Omental fat pad (tissue), 4 donors: ENCODE data around the gene SERPINB5. TPM values are rescaled to one million over a fixed set of nuclear protein-coding genes. Genes with fewer than 3 reads are reported as not detected.

Source experiments
- ATAC-seq: fragments of 150-250 bp; one replicate; pipeline ENCODE4 v1.9.1; 2016; ENCODE audit warnings: mild to moderate bottlenecking, moderate library complexity; ENCODE audit not compliant: low FRiP score
- DNase-seq: peaks from one replicate; pipeline ENCODE4 v3.0.0-alpha.2; 2019; ENCODE audit warnings: low spot score
- CTCF ChIP-seq, 3 donors: fragments of 450-650 bp; IDR thresholded peaks; one replicate each; pipeline ENCODE4 v1.5.1; 2016 to 2017; ENCODE audit warnings: antibody characterized with exemption in 3 of 3, mild to moderate bottlenecking in 3 of 3, moderate library complexity in 2 of 3
- total RNA-seq, 4 donors: library from RNA; depleted of rRNA; stranded (reverse); fragments of >200 nt; gene quantifications; one replicate each; pipeline ENCODE4 v1.1.0, GENCODE V29; 2016

SERPINB5 gene
- total RNA-seq, 4 donors from 2014 or later: not detected

- DNase-seq: no peak
- no peak for ATAC-seq
- no peak for TF ChIP-seq CTCF (IDR thresholded peaks at IDR 0.05)
Observed at GRCh38 chr18:63505566-63506335, 29.0 kb downstream of the SERPINB5 start.

GRCh38 chr18:63506336-63506646 lies 29.5 kb downstream of the SERPINB5 start:
- TF ChIP-seq CTCF (IDR thresholded peaks at IDR 0.05): no peak
- ATAC-seq: no peak
- no peak for DNase-seq

- TF ChIP-seq CTCF (IDR thresholded peaks at IDR 0.05): no peak
- DNase-seq (no peak), ATAC-seq (no peak)
Observed at GRCh38 chr18:63508596-63508995, 31.8 kb downstream of the SERPINB5 start.

- DNase-seq (no peak), ATAC-seq (no peak)
- TF ChIP-seq CTCF (IDR thresholded peaks at IDR 0.05): no peak
Observed at GRCh38 chr18:63511285-63511684, 34.5 kb downstream of the SERPINB5 start.

GRCh38 chr18:63514326-63514725 lies 37.6 kb downstream of the SERPINB5 start:
- TF ChIP-seq CTCF (IDR thresholded peaks at IDR 0.05): no peak
- ATAC-seq: no peak
- DNase-seq: no peak

- DNase-seq (no peak), ATAC-seq (no peak)
- no peak for TF ChIP-seq CTCF (IDR thresholded peaks at IDR 0.05)
Observed at GRCh38 chr18:63514888-63515678, 38.3 kb downstream of the SERPINB5 start.

GRCh38 chr18:63515801-63516200 lies 39.0 kb downstream of the SERPINB5 start:
- DNase-seq (no peak), ATAC-seq (no peak)
- TF ChIP-seq CTCF (IDR thresholded peaks at IDR 0.05): no peak
